Hepatocyte (in vitro differentiated cells): Measurements from ENCODE around the gene GIPC2.

Experiments used
- CTCF ChIP-seq: fragments of 200-600 bp; sonication (generic); IDR thresholded peaks from 2 replicates; pipeline ENCODE4 v1.5.1; 2016; ENCODE audit warnings: antibody characterized with exemption, mild to moderate bottlenecking; ENCODE audit not compliant: poor library complexity
- EZH2 ChIP-seq: fragments of 200-600 bp; sonication (generic); IDR thresholded peaks from 2 replicates; pipeline ENCODE4 v1.6.1; 2016; ENCODE audit warnings: antibody characterized with exemption, mild to moderate bottlenecking, borderline replicate concordance
- EZH2phosphoT487 ChIP-seq: fragments of 200-600 bp; sonication (generic); IDR thresholded peaks from one replicate; pipeline ENCODE4 v1.6.1; 2018; ENCODE audit warnings: antibody characterized with exemption, mild to moderate bottlenecking, low read depth, moderate library complexity; ENCODE audit not compliant: unreplicated experiment, severe bottlenecking

- TF ChIP-seq CTCF = no peak
- TF ChIP-seq EZH2phosphoT487 = no peak
- no peak for TF ChIP-seq EZH2
Measured at GRCh38 chr1:78101514-78101913, 55.7 kb downstream of the GIPC2 start.
